ENCODE measurements around the gene CRADD.

DNA sequence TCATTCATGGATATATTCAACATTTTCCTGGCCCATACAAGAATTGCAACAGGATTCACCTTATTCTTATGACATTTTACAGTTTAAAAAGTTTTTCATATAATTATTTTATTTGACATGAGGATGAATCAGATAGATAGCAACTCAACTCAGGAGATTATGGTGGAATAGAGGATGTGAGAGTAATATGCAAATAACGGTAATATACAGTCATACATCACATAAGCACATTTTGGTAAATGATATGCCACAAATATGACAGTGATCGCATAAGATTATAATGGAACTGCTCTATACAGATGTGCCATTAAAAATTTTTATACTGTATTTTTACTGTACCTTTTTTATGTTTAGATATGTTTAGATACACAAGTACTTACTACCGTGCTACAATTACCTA lies 24.1 kb upstream of the CRADD start:
- TF ChIP-seq EZH2phosphoT487 (IDR thresholded peaks at IDR 0.05; ENCODE audit: insufficient read depth, low read depth) (no peak), EZH2 (IDR thresholded peaks at IDR 0.05; ENCODE audit: insufficient read depth, poor library complexity, severe bottlenecking) (no peak)

Data from GM23248 (cell line).